Tibial artery (tissue), 4 donors: Measurements from ENCODE around the gene PYGB.

Source experiments
- DNase-seq, 2 donors: peaks; one replicate each; pipeline ENCODE4 v3.0.0-alpha.2; 2019
- H3K27ac ChIP-seq, 2 donors: fragments of 200-600 bp; sonication (generic) in 1 of 2; 1 replicate in 1 of 2; 2 replicates in 1 of 2; pipeline ENCODE4 v1.5.1; 2018 to 2019; ENCODE audit warnings: mild to moderate bottlenecking in 1 of 2
- H3K27me3 ChIP-seq, 2 donors: fragments of 200-600 bp; sonication (generic) in 1 of 2; one replicate each; pipeline versions ENCODE4 v1.5.1 to v1.6.0; 2016 to 2019
- H3K36me3 ChIP-seq, 3 donors: fragments of 200-600 bp; sonication (generic) in 2 of 3; one replicate each; pipeline ENCODE4 v1.5.1; 2016 to 2019; ENCODE audit warnings: mild to moderate bottlenecking in 2 of 3
- H3K4me1 ChIP-seq, 4 donors: fragments of 200-600 bp; sonication (generic) in 2 of 4; 1 replicate in 3 of 4; 2 replicates in 1 of 4; pipeline ENCODE4 v1.5.1; 2016 to 2019
- H3K4me3 ChIP-seq, 2 donors: fragments of 200-600 bp; sonication (generic) in 1 of 2; 1 replicate in 1 of 2; 2 replicates in 1 of 2; pipeline ENCODE4 v1.5.1; 2018 to 2019; ENCODE audit warnings: mild to moderate bottlenecking in 2 of 2
- H3K9me3 ChIP-seq, 3 donors: fragments of 200-600 bp; sonication (generic) in 1 of 3; one replicate each; pipeline ENCODE4 v1.5.1; 2016 to 2019
- intact Hi-C: fragments of 100-400 bp; cut with DNase I; formaldehyde crosslinking; loops from one replicate; pipeline ENCODE4 v1.15.0; 2023; ENCODE audit warnings: low total_unique reads
- TF ChIP-seq, protein P1 (sequence below), 2 experiments: fragments of 200-600 bp in 1 of 2; fragments of 450-650 bp in 1 of 2; IDR thresholded peaks; one replicate each; pipeline ENCODE4 v1.5.1; 2017 to 2019; ENCODE audit warnings: antibody characterized with exemption in 2 of 2, mild to moderate bottlenecking in 1 of 2, moderate library complexity in 1 of 2

The PYGB gene

DNA sequence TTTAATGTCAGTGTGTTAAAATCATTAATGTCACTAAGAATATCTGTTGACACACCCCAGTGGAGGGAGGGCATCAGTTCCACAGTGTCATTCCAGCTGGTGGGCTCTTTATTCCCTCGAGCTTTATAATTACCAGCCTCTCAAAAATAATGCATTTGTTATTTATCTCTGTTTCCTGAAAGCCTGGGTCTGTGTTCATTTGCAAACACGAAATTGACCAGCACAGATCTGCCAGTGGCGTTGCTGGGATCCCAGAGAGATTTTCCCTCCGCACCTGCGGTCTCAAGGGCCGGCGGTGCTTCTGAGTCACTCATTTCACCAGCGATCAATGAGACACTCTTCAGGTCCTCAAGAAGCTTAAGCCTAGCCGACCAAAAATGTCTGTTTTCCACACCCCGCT lies 5.7 kb upstream of the PYGB start:
- Histone ChIP-seq H3K4me1 (peaks cover 0 to 40% (median 36%) of the 10 kb centered on the region in 4 donors), H3K27ac (no peak overlapping the region), H3K27me3 (no peaks in the 10 kb centered on the region), H3K4me3 (no peak overlapping the region), H3K9me3 (no peaks in the 10 kb centered on the region), H3K36me3 (no peaks in the 10 kb centered on the region)
- TF ChIP-seq, protein P1, sequence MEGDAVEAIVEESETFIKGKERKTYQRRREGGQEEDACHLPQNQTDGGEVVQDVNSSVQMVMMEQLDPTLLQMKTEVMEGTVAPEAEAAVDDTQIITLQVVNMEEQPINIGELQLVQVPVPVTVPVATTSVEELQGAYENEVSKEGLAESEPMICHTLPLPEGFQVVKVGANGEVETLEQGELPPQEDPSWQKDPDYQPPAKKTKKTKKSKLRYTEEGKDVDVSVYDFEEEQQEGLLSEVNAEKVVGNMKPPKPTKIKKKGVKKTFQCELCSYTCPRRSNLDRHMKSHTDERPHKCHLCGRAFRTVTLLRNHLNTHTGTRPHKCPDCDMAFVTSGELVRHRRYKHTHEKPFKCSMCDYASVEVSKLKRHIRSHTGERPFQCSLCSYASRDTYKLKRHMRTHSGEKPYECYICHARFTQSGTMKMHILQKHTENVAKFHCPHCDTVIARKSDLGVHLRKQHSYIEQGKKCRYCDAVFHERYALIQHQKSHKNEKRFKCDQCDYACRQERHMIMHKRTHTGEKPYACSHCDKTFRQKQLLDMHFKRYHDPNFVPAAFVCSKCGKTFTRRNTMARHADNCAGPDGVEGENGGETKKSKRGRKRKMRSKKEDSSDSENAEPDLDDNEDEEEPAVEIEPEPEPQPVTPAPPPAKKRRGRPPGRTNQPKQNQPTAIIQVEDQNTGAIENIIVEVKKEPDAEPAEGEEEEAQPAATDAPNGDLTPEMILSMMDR (IDR thresholded peaks at IDR 0.05) = no peak
- intact Hi-C loops = no loop called here
- DNase-seq = no peak

DNA sequence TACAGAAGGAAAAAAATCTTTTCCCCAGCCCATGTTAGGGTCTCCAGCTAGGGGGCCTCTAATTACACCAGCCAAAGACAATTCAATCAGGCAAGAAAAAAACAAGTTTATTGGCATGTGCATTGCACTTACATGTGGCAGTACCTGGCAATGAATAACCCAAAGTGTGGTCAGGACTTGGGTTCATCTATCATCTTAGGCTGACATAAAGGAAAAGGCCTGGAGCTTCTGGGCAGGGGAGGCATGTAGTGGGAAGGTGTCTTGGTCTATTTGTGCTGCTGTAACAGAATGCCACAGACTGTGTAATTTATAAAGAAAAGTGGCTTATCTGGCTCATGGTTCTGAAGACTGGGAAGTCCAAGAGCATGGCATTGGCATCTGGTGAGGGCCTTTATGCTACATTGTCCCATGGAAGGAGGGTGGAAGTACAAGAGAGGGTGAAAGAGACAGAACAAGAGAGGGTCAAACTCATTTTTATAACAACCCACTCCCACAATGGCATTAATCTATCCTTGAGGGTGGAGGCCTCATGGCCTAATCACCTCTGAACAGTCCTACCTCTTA lies 4.4 kb upstream of the PYGB start:
- no peaks in the 10 kb centered on the region for H3K36me3 ChIP-seq
- DNase-seq = no peak
- TF ChIP-seq, protein P1 (IDR thresholded peaks at IDR 0.05) = no peak
- H3K27ac ChIP-seq = no peak overlapping the region
- no peak overlapping the region for H3K4me3 ChIP-seq
- no peaks in the 10 kb centered on the region for H3K27me3 ChIP-seq
- H3K9me3 ChIP-seq = no peaks in the 10 kb centered on the region
- H3K4me1 ChIP-seq = peaks cover 0 to 28% (median 25%) of the 10 kb centered on the region in 4 donors
- intact Hi-C loops = no loop called here

DNA sequence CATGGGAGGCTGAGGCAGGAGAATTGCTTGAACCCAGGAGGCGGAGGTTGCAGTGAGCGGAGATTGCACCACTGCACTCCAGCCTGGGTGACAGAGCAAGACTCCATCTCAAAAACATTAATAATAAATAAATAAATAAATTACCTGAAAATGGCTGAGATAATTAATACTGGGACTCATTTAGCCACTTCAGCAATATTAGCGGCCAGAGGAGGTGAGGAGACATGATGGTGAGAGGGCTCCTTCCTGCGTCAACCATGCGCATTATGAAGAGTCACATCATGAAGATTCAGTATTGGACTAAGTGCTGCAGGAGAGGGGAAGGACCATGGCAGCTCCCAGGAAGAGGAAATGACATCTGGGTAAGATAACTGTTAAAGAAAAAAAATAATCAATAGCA lies 2.9 kb upstream of the PYGB start:
- no peak overlapping the region for H3K27ac ChIP-seq
- intact Hi-C loops = loop anchor here (5.0 kb wide), 2 partner anchors 48 to 168 kb away; partner anchors contain the start of gene ENTPD6

DNA sequence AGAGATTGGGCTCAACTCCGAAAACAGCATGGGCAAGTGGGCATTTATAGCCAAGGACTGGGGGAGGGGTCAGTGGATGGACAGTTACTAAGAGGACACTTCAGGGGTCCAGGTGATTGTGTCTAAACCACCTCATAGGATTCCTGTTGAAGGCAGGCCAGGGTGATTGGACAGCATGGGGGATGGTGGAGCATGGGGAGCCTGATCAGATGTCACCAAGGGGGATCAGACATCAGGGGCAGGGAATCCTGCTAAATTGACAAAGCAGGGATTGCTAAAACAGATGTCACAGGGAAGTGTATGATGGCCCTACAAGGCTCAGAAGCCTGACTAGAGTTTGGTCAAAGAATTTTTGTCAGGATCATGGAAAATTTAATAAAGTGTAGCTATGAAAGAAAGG lies 2.4 kb upstream of the PYGB start:
- Histone ChIP-seq H3K9me3 (no peaks in the 10 kb centered on the region), H3K36me3 (no peaks in the 10 kb centered on the region), H3K27me3 (no peaks in the 10 kb centered on the region), H3K27ac (no peak overlapping the region), H3K4me1 (peaks cover 0 to 21% (median 18%) of the 10 kb centered on the region in 4 donors), H3K4me3 (no peak overlapping the region)
- TF ChIP-seq, protein P1 (IDR thresholded peaks at IDR 0.05) = no peak
- intact Hi-C loops = loop anchor here (5.0 kb wide), 2 partner anchors 48 to 168 kb away; partner anchors contain the start of gene ENTPD6
- no peak for DNase-seq

More for the DNA sequence above, 2.9 kb upstream of the PYGB start:
- no peak for DNase-seq
- Histone ChIP-seq H3K4me3 (no peak overlapping the region), H3K9me3 (no peaks in the 10 kb centered on the region), H3K4me1 (peaks cover 0 to 18% (median 15%) of the 10 kb centered on the region in 4 donors), H3K27me3 (no peaks in the 10 kb centered on the region), H3K36me3 (no peaks in the 10 kb centered on the region)
- TF ChIP-seq, protein P1 (IDR thresholded peaks at IDR 0.05) = no peak

DNA sequence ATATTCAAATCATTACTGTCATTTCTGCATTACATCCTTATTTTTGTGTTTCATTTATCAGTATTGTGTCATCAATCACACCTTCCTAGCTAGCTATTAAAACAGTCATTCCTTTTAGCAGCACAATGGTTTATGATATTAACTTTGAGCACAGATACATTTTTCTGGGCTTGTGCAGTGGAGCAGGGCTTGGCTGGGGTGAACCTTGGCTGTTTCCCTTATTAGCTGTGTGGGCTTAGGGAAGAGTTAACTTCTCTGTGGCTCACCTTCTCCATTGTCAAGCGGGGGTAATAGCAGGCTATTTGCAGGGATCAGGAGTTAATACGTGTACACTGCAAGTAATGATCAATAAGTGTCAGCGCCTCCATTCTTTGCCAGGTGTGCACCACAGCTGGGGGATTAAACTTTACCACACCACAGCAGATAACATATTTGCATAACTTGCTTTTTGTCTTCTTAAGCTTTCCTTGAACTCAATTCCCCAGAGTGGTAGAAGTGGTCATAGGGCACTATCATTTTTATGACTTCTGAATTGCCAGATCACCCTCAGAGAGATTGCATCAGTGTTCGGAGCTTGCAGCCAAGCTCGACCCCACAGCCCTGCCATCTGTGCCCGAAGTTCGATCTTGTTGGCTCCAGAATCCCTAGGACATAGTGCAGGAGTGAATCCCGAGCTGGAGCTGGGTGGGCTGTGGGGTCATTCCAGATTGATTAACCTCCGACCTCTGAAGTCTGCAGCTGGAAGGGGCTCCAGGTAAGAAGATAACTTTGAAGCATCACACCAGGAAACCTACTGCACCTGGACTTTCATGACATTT lies 1.5 kb upstream of the PYGB start:
- Histone ChIP-seq H3K4me1 (peaks cover 0 to 30% (median 25%) of the 10 kb centered on the region in 4 donors), H3K27me3 (no peaks in the 10 kb centered on the region), H3K36me3 (no peaks in the 10 kb centered on the region), H3K9me3 (no peaks in the 10 kb centered on the region), H3K27ac (peak overlapping the region; percentile 98 to 99), H3K4me3 (peak overlapping the region in 1 of 2 donors; percentile 81)
- TF ChIP-seq, protein P1 (IDR thresholded peaks at IDR 0.05) = no peak
- intact Hi-C loops = loop anchor here (5.0 kb wide), 2 partner anchors 49 to 169 kb away; partner anchors contain the start of gene ENTPD6
- no peak for DNase-seq
